KG1 (cell line): Measurements from ENCODE around the gene HOATZ.

ENCODE experiments used
- DNase-seq: peaks from one replicate; lab custom pipeline; 2025; lab: John Stamatoyannopoulos, UW

Gene HOATZ

DNA sequence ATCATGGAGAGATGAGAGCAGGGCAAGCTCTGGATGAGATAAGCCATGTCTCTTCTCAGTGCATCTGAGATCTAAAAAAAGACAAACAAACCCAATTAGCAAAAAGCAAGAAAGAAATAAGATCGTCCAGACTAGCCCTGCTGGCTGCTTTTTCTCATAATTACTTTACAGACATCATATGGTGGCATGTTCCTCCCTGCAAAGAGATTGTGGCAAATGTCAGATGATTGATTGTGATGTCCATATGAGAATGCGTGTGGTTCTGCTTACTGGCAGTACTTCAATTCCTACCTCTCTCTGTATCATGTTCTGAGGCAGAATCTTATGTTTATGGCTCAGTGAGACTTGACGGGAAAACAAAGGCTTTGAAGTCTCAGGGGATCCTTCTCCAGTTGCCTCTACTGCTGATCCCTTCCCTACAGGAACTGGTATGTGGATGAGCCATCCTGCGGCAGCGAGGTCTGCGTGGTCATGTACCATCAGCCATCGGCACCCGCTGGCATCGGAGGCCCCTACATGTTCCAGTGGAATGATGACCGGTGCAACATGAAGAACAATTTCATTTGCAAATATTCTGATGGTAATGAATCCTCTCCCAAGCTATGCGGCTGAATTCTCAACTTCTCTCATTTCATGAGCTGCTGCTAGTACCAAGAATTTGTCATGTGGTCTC, 34.8 kb downstream of the HOATZ start:
- no peak for DNase-seq

- DNase-seq, result no peak
These were observed 35.3 kb downstream of the HOATZ start for GRCh38 chr11:111549869-111550203.

GRCh38 chr11:111550258-111550657, 35.7 kb downstream of the HOATZ start:
- no peak for DNase-seq

DNA sequence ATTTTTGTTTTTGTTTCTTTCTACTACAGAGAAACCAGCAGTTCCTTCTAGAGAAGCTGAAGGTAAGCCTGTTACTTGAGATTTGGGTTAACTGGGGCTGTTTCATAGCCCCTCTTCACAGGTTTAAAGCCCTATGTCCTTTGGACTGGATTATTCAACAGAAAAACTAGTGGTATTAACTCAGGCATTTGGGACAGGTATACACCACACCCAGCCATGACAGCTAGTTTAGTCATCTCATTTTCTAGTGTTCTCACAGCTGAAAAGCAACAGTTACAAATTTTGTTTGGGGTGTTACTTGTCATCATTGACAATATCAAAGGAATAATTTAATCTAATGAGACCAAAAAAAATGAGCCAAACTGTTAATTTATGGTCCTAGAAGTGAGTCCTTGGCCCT, 40.0 kb downstream of the HOATZ start:
- DNase-seq, result no peak

- no peak for DNase-seq
These were observed 40.7 kb downstream of the HOATZ start for GRCh38 chr11:111555255-111555654.

- no peak for DNase-seq
These were observed 43.0 kb downstream of the HOATZ start for GRCh38 chr11:111557425-111558111.

DNA sequence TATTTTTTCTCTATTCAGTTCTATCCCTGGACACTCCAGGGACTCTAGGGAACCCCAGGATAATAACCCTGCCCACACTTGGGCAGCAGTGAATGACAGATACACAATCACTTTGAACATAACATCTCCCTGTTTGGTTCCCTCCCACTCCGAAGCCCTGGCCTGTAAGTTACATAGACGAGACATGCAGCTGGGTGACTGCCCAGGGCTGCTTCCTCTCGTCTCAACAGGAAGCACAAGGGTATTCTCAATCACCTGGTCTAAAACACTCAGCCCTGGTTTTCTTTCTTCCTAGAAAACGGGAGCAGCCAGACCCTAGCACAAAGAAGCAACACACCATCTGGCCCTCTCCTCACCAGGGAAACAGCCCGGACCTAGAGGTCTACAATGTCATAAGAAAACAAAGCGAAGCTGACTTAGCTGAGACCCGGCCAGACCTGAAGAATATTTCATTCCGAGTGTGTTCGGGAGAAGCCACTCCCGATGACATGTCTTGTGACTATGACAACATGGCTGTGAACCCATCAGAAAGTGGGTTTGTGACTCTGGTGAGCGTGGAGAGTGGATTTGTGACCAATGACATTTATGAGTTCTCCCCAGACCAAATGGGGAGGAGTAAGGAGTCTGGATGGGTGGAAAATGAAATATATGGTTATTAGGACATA, 45.4 kb downstream of the HOATZ start:
- no peak for DNase-seq

DNA sequence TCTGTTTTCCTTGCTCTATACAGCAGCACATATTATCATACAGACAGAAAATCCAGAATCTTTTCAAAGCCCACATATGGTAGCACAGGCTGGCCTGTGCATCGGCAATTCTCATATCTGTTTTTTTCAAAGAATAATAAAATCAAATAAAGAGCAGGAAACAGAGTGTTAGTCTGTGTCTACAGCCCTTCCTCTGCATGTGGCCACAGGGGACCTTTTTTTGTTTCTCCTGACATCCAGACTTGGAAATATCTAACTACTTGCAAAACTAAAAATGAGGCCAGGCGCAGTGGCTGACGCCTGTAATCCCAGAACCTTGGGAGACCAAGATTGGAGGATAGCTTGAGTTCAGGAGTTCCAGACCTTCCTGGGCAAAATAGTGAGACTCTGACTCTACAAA, 46.2 kb downstream of the HOATZ start:
- no peak for DNase-seq

- no peak for DNase-seq
These were observed 46.7 kb downstream of the HOATZ start for GRCh38 chr11:111561306-111561705.

DNA sequence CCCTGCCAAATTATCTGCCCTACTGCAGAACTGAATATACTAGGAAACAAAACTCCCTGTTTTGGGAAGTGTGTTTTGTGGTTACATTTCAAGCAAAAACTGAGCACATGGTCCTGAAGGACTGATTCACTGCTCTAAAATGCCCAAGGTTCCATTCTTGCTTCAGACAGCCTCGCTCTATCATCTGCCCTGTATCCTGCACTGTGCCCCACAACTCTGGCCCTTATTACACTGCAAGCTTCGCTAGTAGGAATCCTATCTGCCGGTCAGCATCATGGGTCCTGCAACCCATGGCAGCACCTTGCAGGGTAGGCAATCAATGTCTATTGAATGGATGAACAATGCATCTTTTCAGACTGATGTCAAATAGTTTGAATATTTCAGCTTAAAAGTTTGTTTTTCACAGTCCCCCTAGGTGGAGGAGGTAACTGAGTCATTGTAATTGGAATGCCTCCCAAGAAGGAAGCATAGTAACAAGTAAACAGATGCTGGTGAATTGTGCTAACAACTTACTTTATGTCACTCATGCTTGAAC, 47.3 kb downstream of the HOATZ start:
- DNase-seq, result no peak

GRCh38 chr11:111562692-111563389, 48.3 kb downstream of the HOATZ start:
- DNase-seq, result no peak

DNA sequence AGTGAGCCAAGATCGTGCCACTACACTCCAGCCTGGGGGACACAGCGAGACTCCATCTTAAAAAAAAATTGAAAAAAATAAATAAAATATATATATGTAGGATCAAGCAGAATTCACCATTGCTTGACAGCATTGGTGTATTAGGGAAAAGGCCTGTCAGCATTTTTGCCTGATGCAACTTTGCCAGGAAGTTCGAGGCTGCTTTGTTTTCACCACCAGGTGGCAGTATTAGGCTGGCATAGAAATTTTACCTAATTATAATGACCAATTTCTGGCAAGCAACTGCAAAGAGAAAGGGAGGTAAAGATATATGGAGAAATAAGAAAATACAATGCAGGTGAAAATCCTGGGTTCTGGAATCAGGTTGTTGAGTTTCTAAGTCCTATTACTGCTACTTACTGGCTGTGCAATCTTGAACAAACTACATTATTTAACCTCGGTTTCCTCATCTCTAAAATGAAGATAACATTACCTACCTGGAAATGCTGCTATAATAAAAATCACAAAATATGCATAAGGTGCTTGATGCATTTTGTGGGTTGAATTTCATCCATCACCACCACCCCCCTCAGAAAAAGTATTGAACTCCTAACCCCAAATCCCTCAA, 50.6 kb downstream of the HOATZ start:
- DNase-seq, result peak; percentile 80

DNA sequence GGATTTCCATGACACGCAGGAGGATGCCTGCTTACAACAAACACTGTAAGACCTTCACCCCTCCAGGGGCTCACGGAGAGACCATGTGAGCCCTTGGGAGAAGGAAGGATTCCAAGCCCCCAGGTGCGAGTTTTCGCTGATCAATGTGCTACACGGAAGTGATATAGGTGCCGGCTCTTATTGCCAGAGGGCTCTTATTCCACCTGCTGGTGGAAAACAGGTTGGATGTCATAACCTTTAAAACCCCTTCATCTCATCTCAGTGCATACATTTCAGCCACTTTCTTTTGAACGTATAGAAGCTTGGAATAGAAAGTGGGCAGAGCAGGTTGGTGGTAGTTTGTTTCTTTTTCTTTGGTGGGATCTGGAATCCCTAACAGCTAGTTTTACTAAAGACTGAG, 51.7 kb downstream of the HOATZ start:
- DNase-seq, result no peak

DNA sequence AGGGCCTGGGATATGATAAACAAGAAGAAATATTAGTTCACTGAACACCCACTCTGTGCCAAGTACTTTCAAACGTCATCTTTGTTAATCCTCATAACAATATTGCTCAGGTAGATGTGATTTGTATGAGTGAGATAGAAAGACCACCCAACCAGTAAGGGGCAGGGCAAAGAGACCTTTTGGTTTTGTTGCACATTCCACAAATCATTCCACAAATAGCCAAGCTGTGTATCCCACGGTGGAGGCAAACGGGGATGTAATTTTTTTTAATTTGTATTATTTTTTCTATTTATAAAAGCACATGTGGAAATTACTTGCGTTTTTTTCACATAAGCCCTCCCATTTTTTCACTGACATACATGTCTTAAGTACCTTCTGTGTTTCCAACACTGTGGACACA, 54.9 kb downstream of the HOATZ start:
- DNase-seq, result no peak

DNA sequence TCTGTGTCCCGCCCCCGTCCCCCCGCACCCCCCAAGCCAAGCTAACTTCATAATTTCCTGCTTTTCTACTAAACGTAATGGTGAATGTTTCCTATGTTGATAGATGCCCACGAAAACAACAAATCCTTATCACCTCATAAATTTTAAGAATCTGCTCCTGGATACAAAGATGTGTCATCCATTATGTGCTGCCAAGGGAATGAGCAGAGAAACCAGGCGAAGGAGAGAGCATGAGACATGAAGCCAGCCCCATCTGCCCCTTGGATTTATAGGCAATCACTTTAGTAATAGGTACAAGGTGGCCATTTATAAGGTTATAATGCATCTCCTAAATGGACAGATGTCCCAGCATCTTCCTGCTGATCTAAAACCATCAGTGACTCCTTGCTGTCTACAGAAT, 56.2 kb downstream of the HOATZ start:
- DNase-seq, result no peak

GRCh38 chr11:111571829-111572501, 57.4 kb downstream of the HOATZ start:
- DNase-seq, result no peak

DNA sequence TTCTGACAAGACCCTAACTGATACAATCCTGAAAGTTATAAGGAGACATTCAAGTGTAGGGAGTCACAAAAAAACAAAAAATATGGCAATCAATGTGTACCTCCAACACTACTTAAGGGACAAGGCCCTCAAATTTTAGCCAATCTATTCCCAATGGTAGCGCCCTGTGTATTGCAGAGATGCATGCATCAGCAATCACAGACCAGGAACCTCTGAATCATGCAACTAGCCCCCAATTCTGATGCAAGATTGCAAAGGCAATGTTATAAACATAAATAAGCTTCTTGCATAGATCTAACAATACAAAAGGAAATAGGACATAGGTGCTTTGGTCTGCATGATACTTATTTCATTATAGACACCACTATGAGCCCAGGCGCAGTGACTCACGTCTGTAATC, 58.0 kb downstream of the HOATZ start:
- DNase-seq, result no peak

GRCh38 chr11:111573821-111574249, 59.3 kb downstream of the HOATZ start:
- DNase-seq, result no peak

DNA sequence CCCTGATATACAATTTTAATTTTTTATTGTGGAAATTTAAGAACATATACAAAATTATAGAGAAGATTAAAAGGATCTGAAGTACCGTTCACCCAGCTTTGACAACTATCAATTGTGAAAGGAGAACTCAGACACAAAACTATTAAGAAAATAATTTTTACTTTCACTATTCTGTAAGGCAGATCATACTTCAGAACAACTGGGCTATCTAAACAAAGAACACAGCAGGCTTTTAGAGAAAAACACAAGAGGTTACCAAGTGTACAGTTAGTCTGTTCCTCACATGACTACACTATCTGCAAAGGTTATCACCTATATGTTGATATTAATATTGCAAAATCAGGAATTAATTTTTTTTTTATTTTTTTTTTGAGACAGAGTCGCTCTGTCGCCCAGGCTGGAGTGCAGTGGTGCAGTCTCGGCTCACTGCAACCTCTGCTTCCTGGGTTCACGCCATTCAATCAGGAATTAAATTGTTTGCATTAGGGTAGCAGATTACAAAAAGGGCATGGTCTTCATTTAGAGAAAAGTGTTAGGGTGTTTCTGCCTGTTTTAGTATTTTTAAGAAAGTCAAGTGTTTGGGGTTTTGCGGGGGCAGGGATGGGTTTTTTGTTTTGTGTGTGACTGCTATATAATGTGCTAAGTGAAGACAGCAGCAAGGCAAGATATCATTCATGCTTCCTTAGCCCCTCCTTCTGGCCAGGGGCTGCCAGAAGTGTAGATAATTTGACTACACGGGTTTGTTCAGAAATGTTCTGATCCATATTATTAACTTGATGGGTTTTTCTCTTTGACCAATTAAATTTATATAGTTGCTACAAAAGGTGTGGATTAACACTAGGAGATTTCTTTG, 60.0 kb downstream of the HOATZ start:
- no peak for DNase-seq

DNA sequence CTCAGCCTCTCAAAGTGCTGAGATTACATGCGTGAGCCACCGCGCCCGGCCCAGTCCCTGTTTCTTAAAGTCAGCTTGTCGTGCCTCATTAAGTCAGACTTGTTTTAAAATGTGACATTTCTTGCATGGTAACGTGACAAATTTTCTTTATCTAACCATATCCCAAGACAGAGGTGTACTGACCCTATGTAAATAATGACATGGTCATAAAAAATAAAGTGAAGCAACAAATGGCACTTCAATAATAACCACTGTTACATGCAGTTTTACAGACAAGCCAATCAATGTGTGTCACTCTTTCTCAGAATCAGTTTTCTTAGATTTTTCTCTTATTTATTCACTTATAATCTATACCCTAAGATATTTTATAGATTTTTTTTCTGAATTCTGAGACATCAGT, 61.2 kb downstream of the HOATZ start:
- no peak for DNase-seq

- no peak for DNase-seq
These were observed 63.2 kb downstream of the HOATZ start for GRCh38 chr11:111577821-111578220.
